ENCODE results near the gene CCNI.

GRCh38 chr4:77009511-77010115 lies 66.2 kb downstream of the CCNI start:
- TF ChIP-seq CTCF (IDR thresholded peaks at IDR 0.05) (no peak), POLR2A (IDR thresholded peaks at IDR 0.05) (no peak), EP300 (IDR thresholded peaks at IDR 0.05) (no peak)
